Measurements from ENCODE around the gene DEFB108B.
"Not testable (repeated sequence)": the region's sequence is repeated elsewhere in the genome, so short reads cannot be mapped to it uniquely, and the experiment has no call there.

DEFB108B gene

DNA sequence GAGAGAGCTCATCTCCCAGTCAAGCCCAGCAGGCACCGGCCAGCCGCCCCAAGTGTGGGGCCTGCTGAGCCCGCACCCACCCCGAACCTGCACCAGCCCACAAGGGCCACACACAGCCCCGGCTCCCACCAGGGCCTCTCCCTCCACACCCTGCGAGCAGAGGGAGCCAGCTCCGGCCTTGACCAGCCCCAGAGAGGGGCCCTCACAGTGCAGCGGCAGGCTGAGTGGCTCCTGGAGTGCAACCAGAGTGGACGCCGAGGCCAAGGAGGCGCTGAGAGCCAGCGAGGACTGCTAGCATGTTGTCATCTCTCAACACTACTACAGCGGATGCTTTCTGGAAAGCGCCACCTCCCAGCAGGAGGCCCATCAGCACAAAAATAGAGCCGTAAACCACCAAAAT, 10.9 kb downstream of the DEFB108B start:
- DNase-seq (ENCODE audit: low spot score), result no peak
- in situ Hi-C loops (cut with MboI; ENCODE audit: low sequenced_read_pairs, unreplicated experiment), result no loop called here
- TF ChIP-seq, protein P1, sequence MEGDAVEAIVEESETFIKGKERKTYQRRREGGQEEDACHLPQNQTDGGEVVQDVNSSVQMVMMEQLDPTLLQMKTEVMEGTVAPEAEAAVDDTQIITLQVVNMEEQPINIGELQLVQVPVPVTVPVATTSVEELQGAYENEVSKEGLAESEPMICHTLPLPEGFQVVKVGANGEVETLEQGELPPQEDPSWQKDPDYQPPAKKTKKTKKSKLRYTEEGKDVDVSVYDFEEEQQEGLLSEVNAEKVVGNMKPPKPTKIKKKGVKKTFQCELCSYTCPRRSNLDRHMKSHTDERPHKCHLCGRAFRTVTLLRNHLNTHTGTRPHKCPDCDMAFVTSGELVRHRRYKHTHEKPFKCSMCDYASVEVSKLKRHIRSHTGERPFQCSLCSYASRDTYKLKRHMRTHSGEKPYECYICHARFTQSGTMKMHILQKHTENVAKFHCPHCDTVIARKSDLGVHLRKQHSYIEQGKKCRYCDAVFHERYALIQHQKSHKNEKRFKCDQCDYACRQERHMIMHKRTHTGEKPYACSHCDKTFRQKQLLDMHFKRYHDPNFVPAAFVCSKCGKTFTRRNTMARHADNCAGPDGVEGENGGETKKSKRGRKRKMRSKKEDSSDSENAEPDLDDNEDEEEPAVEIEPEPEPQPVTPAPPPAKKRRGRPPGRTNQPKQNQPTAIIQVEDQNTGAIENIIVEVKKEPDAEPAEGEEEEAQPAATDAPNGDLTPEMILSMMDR (IDR thresholded peaks at IDR 0.05; ENCODE audit: borderline replicate concordance, control extremely low read depth, extremely low read depth, insufficient read depth, missing control alignments), result no peak

GRCh38 chr11:71853895-71854294, 20.9 kb downstream of the DEFB108B start:
- in situ Hi-C loops (cut with MboI; ENCODE audit: low sequenced_read_pairs, unreplicated experiment); DNase-seq (ENCODE audit: low spot score): not testable (repeated sequence)

GRCh38 chr11:71855880-71856279, 22.9 kb downstream of the DEFB108B start:
- in situ Hi-C loops (cut with MboI; ENCODE audit: low sequenced_read_pairs, unreplicated experiment); DNase-seq (ENCODE audit: low spot score): not testable (repeated sequence)

DNA sequence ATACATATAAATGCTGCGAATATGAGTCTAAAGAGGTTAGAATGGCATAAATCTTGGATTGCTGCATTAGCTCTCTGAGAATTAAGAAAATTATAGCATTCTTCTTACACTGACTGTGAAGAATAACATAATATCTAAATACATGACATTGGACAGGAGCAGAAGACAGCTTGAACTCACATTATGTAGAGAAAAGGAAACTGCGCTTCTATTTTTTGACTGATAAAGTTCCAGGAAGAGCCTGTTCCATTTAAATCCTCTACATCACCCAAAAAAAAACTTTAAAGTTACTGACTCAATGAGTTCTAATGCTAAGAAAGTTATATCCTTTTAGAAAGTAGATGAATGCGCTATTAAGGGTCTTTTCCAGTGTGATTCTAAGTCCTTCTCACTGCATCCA, 27.8 kb downstream of the DEFB108B start:
- DNase-seq (ENCODE audit: low spot score); in situ Hi-C loops (cut with MboI; ENCODE audit: low sequenced_read_pairs, unreplicated experiment): not testable (repeated sequence)

DNA sequence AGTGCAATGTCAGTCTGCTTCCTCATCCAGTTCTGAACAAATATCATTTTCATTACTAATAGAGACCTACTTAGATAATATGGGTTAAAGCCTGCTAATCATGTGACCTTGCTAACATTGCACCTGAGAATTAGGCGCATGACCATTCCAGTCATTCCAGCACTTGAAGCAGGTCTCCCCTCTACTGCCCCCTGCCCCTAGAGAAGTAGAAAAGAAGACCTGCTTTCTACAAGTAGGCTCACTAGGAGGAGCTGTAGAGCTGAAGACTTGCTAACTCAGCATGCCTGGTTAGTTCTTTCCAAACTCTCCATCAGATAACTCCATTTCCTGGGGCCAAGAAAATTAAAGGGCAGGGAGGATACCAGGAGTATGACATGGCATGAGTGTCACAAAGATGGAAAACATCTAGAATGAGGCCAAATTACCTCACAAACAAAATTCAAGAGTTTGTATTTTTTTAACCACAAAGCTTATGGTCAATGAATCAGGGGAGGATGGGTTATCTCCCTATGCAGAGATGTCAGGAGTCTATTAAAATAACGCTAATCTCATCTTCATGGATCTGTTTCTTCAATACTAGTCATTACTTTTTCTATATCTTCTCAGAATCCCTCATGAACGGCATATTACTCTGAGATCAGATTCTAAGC, 31.1 kb downstream of the DEFB108B start:
- TF ChIP-seq, protein P1 (IDR thresholded peaks at IDR 0.05; ENCODE audit: borderline replicate concordance, control extremely low read depth, extremely low read depth, insufficient read depth, missing control alignments), result peak; percentile 59
- DNase-seq (ENCODE audit: low spot score); in situ Hi-C loops (cut with MboI; ENCODE audit: low sequenced_read_pairs, unreplicated experiment): not testable (repeated sequence)

DNA sequence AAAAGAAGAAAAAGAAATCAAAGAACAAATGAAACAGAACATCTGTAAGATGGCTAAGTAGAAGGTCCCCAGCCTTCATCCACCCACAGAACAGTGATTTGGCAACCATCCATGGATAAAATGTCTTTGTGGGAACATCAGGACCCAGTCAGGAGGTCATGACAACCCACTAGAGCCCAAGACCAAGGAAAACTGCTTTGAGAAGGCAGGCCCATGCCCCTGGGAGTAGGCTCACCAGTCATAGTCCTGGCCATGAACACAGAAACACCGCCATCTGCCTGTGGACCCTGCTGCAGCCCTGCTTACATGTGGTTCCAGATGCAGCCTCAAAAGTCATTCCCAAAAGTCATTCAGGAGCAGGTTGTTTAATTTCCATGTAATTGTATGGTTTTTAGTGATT, 34.2 kb downstream of the DEFB108B start:
- in situ Hi-C loops (cut with MboI; ENCODE audit: low sequenced_read_pairs, unreplicated experiment); DNase-seq (ENCODE audit: low spot score): not testable (repeated sequence)

DNA sequence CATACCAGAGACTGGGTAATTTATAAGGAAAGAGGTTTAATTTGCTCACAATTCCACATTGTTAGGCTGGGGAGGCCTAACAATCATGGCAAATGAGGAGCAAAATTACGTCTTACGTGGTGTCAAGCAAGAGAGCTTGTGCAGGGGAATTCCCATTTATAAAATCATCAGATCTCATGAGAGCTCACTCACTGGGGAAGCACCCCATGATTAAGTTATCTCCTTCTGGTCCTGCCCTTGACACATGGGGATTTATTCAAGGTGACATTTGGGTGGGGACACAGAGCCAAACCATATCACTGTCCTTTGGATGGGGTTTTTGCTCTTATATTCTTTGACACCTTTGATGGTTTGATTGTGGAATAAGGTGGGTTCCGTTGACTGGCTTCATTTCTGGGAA, 36.9 kb downstream of the DEFB108B start:
- in situ Hi-C loops (cut with MboI; ENCODE audit: low sequenced_read_pairs, unreplicated experiment), result not testable (repeated sequence)
- DNase-seq (ENCODE audit: low spot score), result peak; percentile 2

DNA sequence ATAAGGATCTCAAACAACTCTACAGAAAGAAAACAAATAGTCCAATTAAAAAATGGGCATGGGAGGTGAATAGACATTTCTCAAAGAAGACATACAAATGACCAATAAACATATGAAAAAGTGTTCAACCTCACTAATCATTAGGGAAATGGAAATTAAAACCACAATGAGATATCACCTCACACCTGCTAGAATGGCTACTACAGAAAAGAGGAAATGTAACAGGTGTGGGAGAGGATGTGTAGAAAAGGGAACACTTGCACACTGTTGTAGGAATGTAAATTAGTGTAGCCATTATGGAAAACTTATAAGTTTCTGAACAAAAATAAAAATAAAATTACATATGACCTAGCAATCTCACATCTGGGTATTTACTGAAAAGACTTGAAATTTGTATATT, 37.7 kb downstream of the DEFB108B start:
- in situ Hi-C loops (cut with MboI; ENCODE audit: low sequenced_read_pairs, unreplicated experiment), result not testable (repeated sequence)

GRCh38 chr11:71876262-71876661, 43.3 kb downstream of the DEFB108B start:
- in situ Hi-C loops (cut with MboI; ENCODE audit: low sequenced_read_pairs, unreplicated experiment), result not testable (repeated sequence)

More for the DNA sequence above, 37.7 kb downstream of the DEFB108B start:
- DNase-seq (ENCODE audit: low spot score), result not testable (repeated sequence)

DNA sequence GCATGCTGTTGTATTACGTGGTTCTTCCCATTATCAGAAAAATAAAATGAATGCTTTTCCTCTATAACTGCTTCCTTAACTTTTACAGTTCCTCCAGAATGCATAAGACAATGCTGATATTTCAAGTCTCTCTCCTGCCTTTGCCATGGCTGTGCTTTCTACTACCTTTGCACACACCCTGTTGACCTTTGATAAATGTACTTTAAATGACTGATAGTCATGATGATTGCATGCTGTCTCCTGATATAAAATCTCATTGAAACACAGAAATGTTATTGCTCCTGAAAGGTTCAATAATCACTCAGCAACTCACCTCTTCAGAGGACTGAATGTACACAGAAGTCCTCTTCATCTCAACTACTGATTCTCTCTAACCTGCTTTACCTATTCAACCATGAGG, 45.1 kb downstream of the DEFB108B start, which contains the start of gene DEFB131B:
Gene DEFB131B, plus strand, starts transcription at position 395 of the 400 bp plus-strand sequence. Its CDS starts 0 bp downstream, at position 395.
- DNase-seq (ENCODE audit: low spot score); in situ Hi-C loops (cut with MboI; ENCODE audit: low sequenced_read_pairs, unreplicated experiment): not testable (repeated sequence)

More at GRCh38 chr11:71876262-71876661, 43.3 kb downstream of the DEFB108B start:
- not testable (repeated sequence) for DNase-seq (ENCODE audit: low spot score)

- in situ Hi-C loops (cut with MboI; ENCODE audit: low sequenced_read_pairs, unreplicated experiment); DNase-seq (ENCODE audit: low spot score): not testable (repeated sequence)
Measured at GRCh38 chr11:71885806-71886205, 52.8 kb downstream of the DEFB108B start.
